B cell (primary cell): ENCODE measurements around the gene PPP1R12B.
"Not testable (repeated sequence)": the region's sequence is repeated elsewhere in the genome, so short reads cannot be mapped to it uniquely, and the experiment has no call there.

Experiments used
- CTCF ChIP-seq: fragments of 200-600 bp; IDR thresholded peaks from one replicate; pipeline ENCODE4 v1.8.0; 2022; ENCODE audit warnings: antibody characterized with exemption, mild to moderate bottlenecking
- EZH2 ChIP-seq: IDR thresholded peaks from 2 replicates; pipeline ENCODE4 v1.6.1; 2012; ENCODE audit warnings: borderline replicate concordance, low read depth, mild to moderate bottlenecking, moderate library complexity, low read length; ENCODE audit not compliant: insufficient read depth, poor library complexity, severe bottlenecking

- not testable (repeated sequence) for TF ChIP-seq CTCF, EZH2
These were observed 117.3 kb downstream of the PPP1R12B start for GRCh38 chr1:202465644-202466270.
